BLaER1 treated with 17β-estradiol and CSF1 and Interleukin-3, amounts not matched to agents 10 nM and 100 nM (cell line): ENCODE data around the gene SLC2A2.
"Not testable (repeated sequence)": the region's sequence is repeated elsewhere in the genome, so short reads cannot be mapped to it uniquely, and the experiment has no call there.

Experiments
- H3K27ac ChIP-seq, 11 experiments: shearing (Covaris generic); formaldehyde crosslinking; 2 replicates each; pipeline ENCODE4 v1.8.1; 2022
- H3K27me3 ChIP-seq, 11 experiments: shearing (Covaris generic); formaldehyde crosslinking; 2 replicates each; pipeline ENCODE4 v1.8.1; 2022
- H3K36me3 ChIP-seq, 11 experiments: shearing (Covaris generic); formaldehyde crosslinking; 2 replicates each; pipeline ENCODE4 v1.8.1; 2022
- H3K4me1 ChIP-seq, 10 experiments: shearing (Covaris generic); formaldehyde crosslinking; 2 replicates each; pipeline ENCODE4 v1.8.1; 2022
- H3K4me2 ChIP-seq, 11 experiments: shearing (Covaris generic); formaldehyde crosslinking; 2 replicates each; pipeline ENCODE4 v1.8.1; 2022
- H3K4me3 ChIP-seq, 10 experiments: shearing (Covaris generic); formaldehyde crosslinking; 2 replicates each; pipeline ENCODE4 v1.8.1; 2022
- H3K9ac ChIP-seq, 11 experiments: shearing (Covaris generic); formaldehyde crosslinking; 2 replicates each; pipeline ENCODE4 v1.8.1; 2022
- H3K9me3 ChIP-seq, 11 experiments: shearing (Covaris generic); formaldehyde crosslinking; replicated peaks in 1 of 11; 2 replicates each; pipeline ENCODE4 v1.8.1; 2022
- H4K20me1 ChIP-seq, 11 experiments: shearing (Covaris generic); formaldehyde crosslinking; 2 replicates each; pipeline ENCODE4 v1.8.1; 2022
- Cebpa-rat ChIP-seq, 11 experiments: shearing (Covaris generic); IDR thresholded peaks; 2 replicates each; pipeline ENCODE4 v1.8.1; 2022

The SLC2A2 gene

DNA sequence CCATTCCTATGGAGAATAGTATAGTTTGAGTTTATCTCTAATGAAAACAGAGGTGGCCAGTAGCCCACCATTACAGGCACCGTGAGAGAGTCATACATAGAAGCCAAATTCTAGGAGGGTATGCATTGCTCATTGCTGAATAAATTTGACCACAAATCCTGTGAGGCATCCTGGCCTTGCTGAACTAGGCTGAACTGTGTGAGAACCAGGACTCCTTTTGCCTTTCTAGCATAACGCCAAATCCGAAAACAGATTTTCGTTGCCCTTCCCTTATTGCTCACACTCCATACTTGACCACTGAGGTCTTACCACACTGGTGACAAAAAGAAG lies 50.4 kb downstream of the SLC2A2 start:
- H3K4me2 ChIP-seq = no peak overlapping the region
- TF ChIP-seq Cebpa-rat (IDR thresholded peaks at IDR 0.05) = no peak
- H3K27me3 ChIP-seq = no peaks in the 10 kb centered on the region
- no peak overlapping the region for H3K4me3 ChIP-seq
- no peaks in the 10 kb centered on the region for H3K36me3 ChIP-seq
- no peak overlapping the region for H3K9ac ChIP-seq
- H3K9me3 ChIP-seq = 0 out of 22 replicates have a peak, but pooled peaks cover 0 to 7% (median 0%) of the 10 kb centered on the region in 11 experiments
- H3K4me1 ChIP-seq = no peaks in the 10 kb centered on the region
- no peaks in the 10 kb centered on the region for H4K20me1 ChIP-seq
- no peak overlapping the region for H3K27ac ChIP-seq

DNA sequence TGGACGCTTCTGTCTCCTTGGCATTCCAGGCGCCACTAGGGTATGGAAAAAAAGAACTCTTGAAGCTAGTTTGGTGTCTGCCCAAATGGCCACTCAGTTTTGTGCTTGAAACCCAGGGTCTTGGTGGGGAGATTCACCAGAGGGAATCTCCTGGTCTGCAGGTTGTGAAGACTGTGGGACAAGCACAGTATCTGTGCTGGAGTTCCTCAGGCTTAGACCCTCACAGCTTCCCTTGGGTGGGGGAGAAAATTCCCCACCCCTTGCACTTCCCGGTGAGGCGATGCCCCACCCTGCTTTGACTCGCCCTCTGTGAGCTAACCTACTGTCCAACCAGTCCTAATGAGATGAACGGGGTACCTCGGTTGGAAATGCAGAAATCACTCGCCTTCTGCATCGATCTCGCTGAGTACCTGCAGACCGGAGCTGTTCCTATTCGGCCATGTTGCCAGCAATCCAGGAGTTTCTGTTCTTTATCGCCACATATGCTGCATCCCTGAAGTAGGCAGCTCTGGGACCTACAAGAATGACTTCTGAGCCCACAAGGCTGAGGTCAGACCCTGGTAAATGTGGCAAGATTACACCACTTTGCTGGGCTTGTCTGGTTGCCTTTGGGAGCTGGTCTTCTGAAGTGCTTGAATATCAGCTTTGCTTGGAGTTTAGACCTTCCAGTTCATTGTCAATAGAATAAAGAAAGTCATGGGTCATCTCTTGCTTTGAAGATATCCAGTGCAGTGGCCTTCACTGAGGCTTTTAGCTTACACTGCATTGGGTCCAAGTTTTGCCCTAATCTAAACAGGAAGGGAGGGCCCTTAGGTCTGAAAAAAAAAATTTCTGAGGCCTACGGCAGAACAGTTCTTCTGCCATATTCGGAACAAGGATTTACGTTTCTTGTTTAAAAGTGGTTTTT lies 51.0 kb downstream of the SLC2A2 start:
- Histone ChIP-seq H3K36me3 (no peaks in the 10 kb centered on the region), H4K20me1 (no peaks in the 10 kb centered on the region), H3K4me3 (no peak overlapping the region), H3K27me3 (no peaks in the 10 kb centered on the region), H3K27ac (no peak overlapping the region), H3K4me2 (no peak overlapping the region), H3K9me3 (0 out of 22 replicates have a peak, but pooled peaks cover 0 to 7% (median 0%) of the 10 kb centered on the region in 11 experiments), H3K4me1 (no peaks in the 10 kb centered on the region), H3K9ac (no peak overlapping the region)
- no peak for TF ChIP-seq Cebpa-rat (IDR thresholded peaks at IDR 0.05)

DNA sequence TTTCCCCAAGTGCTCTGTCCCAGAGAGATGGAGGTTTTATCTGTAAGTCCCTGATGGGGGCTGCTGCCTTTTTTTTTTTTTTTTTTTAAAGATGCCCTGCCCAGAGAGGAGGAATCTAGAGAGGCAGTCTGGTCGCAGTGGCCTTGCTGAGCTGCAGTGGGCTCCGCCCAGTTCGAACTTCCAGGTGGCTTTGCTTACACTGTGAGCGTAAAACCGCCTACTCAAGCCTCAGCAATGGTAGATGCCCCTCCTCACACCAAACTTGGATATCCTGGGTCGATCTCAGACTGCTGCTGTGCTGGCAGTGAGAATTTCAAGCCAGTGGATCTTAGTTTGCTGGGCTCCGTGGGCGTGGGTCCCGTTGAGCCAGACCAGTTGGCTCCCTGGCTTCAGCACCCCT lies 51.6 kb downstream of the SLC2A2 start:
- Histone ChIP-seq H3K4me1 (no peaks in the 10 kb centered on the region), H3K4me2 (no peak overlapping the region), H3K27me3 (no peaks in the 10 kb centered on the region), H3K9ac (no peak overlapping the region), H3K9me3 (0 out of 22 replicates have a peak, but pooled peaks cover 0 to 7% (median 0%) of the 10 kb centered on the region in 11 experiments), H3K36me3 (no peaks in the 10 kb centered on the region), H3K4me3 (no peak overlapping the region), H4K20me1 (no peaks in the 10 kb centered on the region), H3K27ac (no peak overlapping the region)
- TF ChIP-seq Cebpa-rat (IDR thresholded peaks at IDR 0.05) = no peak

- not testable (repeated sequence) for H3K27ac ChIP-seq, H3K4me2 ChIP-seq, H3K27me3 ChIP-seq, H3K36me3 ChIP-seq, H4K20me1 ChIP-seq, H3K4me3 ChIP-seq, H3K4me1 ChIP-seq, H3K9me3 ChIP-seq, H3K9ac ChIP-seq
Observed at GRCh38 chr3:170972917-170973316, 53.6 kb downstream of the SLC2A2 start.

DNA sequence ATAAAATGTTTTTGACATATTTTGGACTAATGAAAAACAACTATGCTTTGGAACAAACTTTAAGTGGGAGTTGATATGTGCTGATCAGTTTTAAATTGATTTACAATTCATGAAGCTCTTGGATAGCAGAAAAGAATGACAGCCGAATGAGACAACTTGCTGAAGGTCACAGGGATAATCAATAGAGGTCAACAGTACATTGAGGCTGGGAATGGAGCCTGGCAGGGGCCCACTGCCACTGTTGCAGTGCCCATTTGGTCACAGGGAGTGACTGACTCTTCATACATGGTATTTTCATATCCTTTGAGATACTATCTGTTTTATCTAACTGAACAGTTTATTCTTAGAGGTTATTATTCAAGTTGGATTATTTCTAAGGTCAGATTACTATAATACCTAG lies 59.4 kb downstream of the SLC2A2 start:
- Histone ChIP-seq H3K4me2 (no peak overlapping the region), H3K9ac (no peak overlapping the region), H3K36me3 (no peaks in the 10 kb centered on the region), H3K4me3 (no peak overlapping the region), H3K27me3 (no peaks in the 10 kb centered on the region), H3K4me1 (no peaks in the 10 kb centered on the region), H3K27ac (no peak overlapping the region), H4K20me1 (no peaks in the 10 kb centered on the region), H3K9me3 (peaks cover 0 to 3% (median 0%) of the 10 kb centered on the region in 11 experiments; a peak in 1 of 22 replicates)
- no peak for TF ChIP-seq Cebpa-rat (IDR thresholded peaks at IDR 0.05)

DNA sequence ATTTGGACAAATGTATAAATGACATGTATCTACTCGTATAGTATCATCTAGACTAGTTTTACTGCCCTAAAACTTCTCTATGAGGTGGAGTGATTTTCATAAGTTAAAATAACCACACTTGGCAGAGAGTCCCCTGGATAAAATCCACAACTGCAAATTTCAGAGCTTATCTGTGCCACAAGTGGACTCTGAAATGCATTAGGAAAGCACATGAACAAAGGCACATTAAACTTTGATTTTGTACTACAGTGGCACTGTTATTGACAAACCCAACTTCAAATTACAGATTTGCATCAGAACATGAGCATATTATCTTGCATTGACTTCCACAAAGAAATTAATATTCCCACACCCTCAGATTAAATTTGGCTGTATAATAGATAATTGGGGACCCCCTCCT lies 60.0 kb downstream of the SLC2A2 start:
- no peak for TF ChIP-seq Cebpa-rat (IDR thresholded peaks at IDR 0.05)
- Histone ChIP-seq H4K20me1 (no peaks in the 10 kb centered on the region), H3K4me1 (no peaks in the 10 kb centered on the region), H3K27ac (no peak overlapping the region), H3K27me3 (no peaks in the 10 kb centered on the region), H3K4me3 (no peak overlapping the region), H3K4me2 (no peak overlapping the region), H3K9me3 (peaks cover 0 to 3% (median 0%) of the 10 kb centered on the region in 11 experiments; a peak in 1 of 22 replicates), H3K36me3 (no peaks in the 10 kb centered on the region), H3K9ac (no peak overlapping the region)

DNA sequence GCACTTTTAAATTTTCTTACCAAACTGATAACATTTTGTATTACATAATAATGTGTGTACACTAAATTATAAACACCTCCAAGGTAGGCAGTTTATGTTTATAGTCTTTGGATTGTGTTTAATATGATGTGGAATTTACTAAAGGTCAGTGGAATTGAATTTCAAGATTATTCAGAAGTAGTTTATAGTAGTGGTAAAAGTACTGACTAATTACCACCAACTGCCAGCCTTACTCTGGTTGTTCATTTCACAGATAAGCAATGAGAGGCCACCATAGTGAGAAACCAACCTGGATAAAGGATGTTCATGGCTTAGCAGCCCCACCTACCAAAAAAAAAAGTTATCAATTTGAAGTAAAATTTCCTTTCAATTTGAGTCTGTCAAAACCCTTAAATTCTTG lies 64.1 kb downstream of the SLC2A2 start:
- Histone ChIP-seq H3K4me1 (no peaks in the 10 kb centered on the region), H3K9me3 (no peaks in the 10 kb centered on the region)

GRCh38 chr3:170961616-170962400 lies 64.7 kb downstream of the SLC2A2 start:
- no peak overlapping the region for H3K4me2 ChIP-seq

More for the DNA sequence above, 64.1 kb downstream of the SLC2A2 start:
- TF ChIP-seq Cebpa-rat (IDR thresholded peaks at IDR 0.05) = no peak
- Histone ChIP-seq H3K4me2 (no peak overlapping the region), H3K9ac (no peak overlapping the region), H3K4me3 (no peak overlapping the region), H3K27me3 (no peaks in the 10 kb centered on the region), H3K36me3 (no peaks in the 10 kb centered on the region), H3K27ac (no peak overlapping the region), H4K20me1 (no peaks in the 10 kb centered on the region)

DNA sequence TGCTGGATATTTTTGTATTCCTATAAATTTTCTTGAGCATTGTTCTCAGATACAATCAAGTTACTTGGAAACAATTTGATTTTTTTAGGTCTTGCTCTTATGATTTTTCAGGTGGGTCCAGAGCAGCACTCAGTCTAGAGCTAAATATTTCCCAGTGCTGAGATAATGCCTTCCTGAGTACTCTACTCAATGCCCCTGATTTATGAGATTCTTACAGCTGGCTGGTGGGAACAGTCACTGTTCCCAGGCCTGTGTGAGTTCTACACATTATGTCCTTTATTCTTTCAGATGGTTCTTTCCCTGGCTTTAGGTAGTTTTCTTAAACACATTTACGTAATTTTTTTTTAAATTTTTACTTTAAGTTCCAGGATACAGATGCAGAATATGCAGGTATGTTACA lies 67.1 kb downstream of the SLC2A2 start:
- Histone ChIP-seq H3K4me3 (no peak overlapping the region), H3K9ac (no peak overlapping the region), H3K27ac (no peak overlapping the region), H4K20me1 (no peaks in the 10 kb centered on the region), H3K4me2 (no peak overlapping the region), H3K36me3 (no peaks in the 10 kb centered on the region), H3K4me1 (no peaks in the 10 kb centered on the region), H3K27me3 (no peaks in the 10 kb centered on the region), H3K9me3 (no peaks in the 10 kb centered on the region)
- TF ChIP-seq Cebpa-rat (IDR thresholded peaks at IDR 0.05) = no peak

More at GRCh38 chr3:170961616-170962400, 64.7 kb downstream of the SLC2A2 start:
- Histone ChIP-seq H3K27me3 (no peaks in the 10 kb centered on the region), H4K20me1 (no peaks in the 10 kb centered on the region), H3K36me3 (no peaks in the 10 kb centered on the region), H3K4me3 (no peak overlapping the region), H3K9ac (no peak overlapping the region), H3K9me3 (no peaks in the 10 kb centered on the region), H3K27ac (no peak overlapping the region), H3K4me1 (no peaks in the 10 kb centered on the region)
- TF ChIP-seq Cebpa-rat (IDR thresholded peaks at IDR 0.05) = no peak
